Kidney (tissue), 14 donors: Measurements from ENCODE around the gene HMG20A. TPM values are rescaled to one million over a fixed set of nuclear protein-coding genes. Genes with fewer than 3 reads are reported as not detected.

Experiments used
- DNase-seq, 5 donors: peaks; one replicate each; pipeline ENCODE4 v3.0.0-alpha.2; 2013 to 2020
- FAIRE-seq: peaks from 2 replicates; lab custom pipeline; 2012; peaks lifted over from hg19 to GRCh38; lab: Jason Lieb, UNC
- H3K27ac ChIP-seq, 2 donors: one replicate each; pipeline ENCODE4 v1.7.0; 2013; ENCODE audit warnings: low read depth in 2 of 2, low read length in 2 of 2, inconsistent platforms in 1 of 2
- H3K27me3 ChIP-seq: one replicate; pipeline ENCODE4 v1.7.1; 2013; ENCODE audit warnings: low read length, inconsistent platforms; ENCODE audit not compliant: control insufficient read depth, insufficient read depth
- H3K36me3 ChIP-seq, 3 donors: one replicate each; pipeline versions ENCODE4 v1.7.0 to v1.7.1; 2013; ENCODE audit warnings: low read length in 3 of 3, control low read depth in 1 of 3, inconsistent platforms in 1 of 3; ENCODE audit not compliant: insufficient read depth in 3 of 3, control insufficient read depth in 2 of 3
- H3K4me1 ChIP-seq, 3 donors: one replicate each; pipeline versions ENCODE4 v1.7.0 to v1.7.1; 2013; ENCODE audit warnings: low read length in 3 of 3, inconsistent platforms in 1 of 3, low read depth in 1 of 3; ENCODE audit not compliant: control insufficient read depth in 2 of 3, insufficient read depth in 2 of 3
- H3K4me3 ChIP-seq, 3 donors: one replicate each; pipeline versions ENCODE4 v1.7.0 to v1.8.1; 2013; ENCODE audit warnings: low read length in 3 of 3, control low read depth in 1 of 3, inconsistent platforms in 1 of 3
- H3K9ac ChIP-seq, 3 donors: one replicate each; pipeline versions ENCODE4 v1.7.0 to v1.7.1; 2013; ENCODE audit warnings: low read length in 3 of 3, control low read depth in 1 of 3, inconsistent platforms in 1 of 3
- H3K9me3 ChIP-seq, 3 donors: one replicate each; pipeline versions ENCODE4 v1.7.0 to v1.7.1; 2013; ENCODE audit warnings: low read length in 3 of 3, control low read depth in 1 of 3, inconsistent platforms in 1 of 3; ENCODE audit not compliant: control insufficient read depth in 2 of 3, insufficient read depth in 1 of 3
- CTCF ChIP-seq: IDR thresholded peaks from 3 replicates; pipeline ENCODE4 v1.5.1; 2012; ENCODE audit warnings: mild to moderate bottlenecking, moderate library complexity, borderline replicate concordance; ENCODE audit not compliant: insufficient read depth; ENCODE audit errors: extremely low read depth
- intact Hi-C: fragments of 100-400 bp; cut with DNase I; formaldehyde crosslinking; loops from one replicate; pipeline ENCODE4 v1.11.1; 2022
- polyA plus RNA-seq: library from polyadenylated mRNA; stranded (reverse); fragments of 350-450 nt; fragmentation: Illumina TruSeq; extraction: RNeasy Lipid Tissue Mini Kit (QIAGEN cat#74804); gene quantifications from one replicate; pipeline ENCODE4 v1.2.3, GENCODE V29; 2014; ENCODE audit warnings: low read depth, low replicate concordance; ENCODE audit not compliant: insufficient read depth
- total RNA-seq: library from RNA; stranded (reverse); fragmentation: NEBNext Ultra II Directional; extraction: Animal tissue kit (Norgen Biotek cat#: 25700); gene quantifications from one replicate; pipeline ENCODE4 v1.2.1, GENCODE V29; 2021
- donor health status: control.
- donor health status: control.
- donor health status: control.
- donor health status: control.
- donor health status: control.
- donor health status: DM: yes; HTN: yes; CAD: no.
- donor health status: Normal renal cell carcinoma (clear cell type).

Gene HMG20A
- total and polyA plus RNA-seq, 2 donors from 2014 or later = 16.8 to 38.7 TPM

GRCh38 chr15:77497110-77497737 lies 76.5 kb downstream of the HMG20A start:
- no peaks in the 10 kb centered on the region for H3K27me3 ChIP-seq
- intact Hi-C loops = loop anchor here (10.0 kb wide), 1 partner anchor 312 kb away; no protein-coding TSS in a partner anchor
- no peaks in the 10 kb centered on the region for H3K36me3 ChIP-seq
- peaks cover 2 to 23% (median 22%) of the 10 kb centered on the region in 3 donors for H3K4me1 ChIP-seq
- peak overlapping the region in 1 of 3 donors; percentile 33 for H3K4me3 ChIP-seq
- DNase-seq = peak in 1 of 5 donors; percentile 61
- TF ChIP-seq CTCF = no peak
- no peaks in the 10 kb centered on the region for H3K9me3 ChIP-seq
- peak overlapping the region; percentile 67 to 71 for H3K27ac ChIP-seq
- H3K9ac ChIP-seq = peak overlapping the region in 1 of 3 donors; percentile 4
- FAIRE-seq = no peak

- Histone ChIP-seq H3K36me3 (no peaks in the 10 kb centered on the region), H3K27me3 (no peaks in the 10 kb centered on the region), H3K4me3 (no peak overlapping the region), H3K4me1 (peaks cover 2 to 23% (median 22%) of the 10 kb centered on the region in 3 donors), H3K9me3 (no peaks in the 10 kb centered on the region), H3K9ac (no peak overlapping the region), H3K27ac (no peak overlapping the region)
- intact Hi-C loops = loop anchor here (10.0 kb wide), 1 partner anchor 313 kb away; no protein-coding TSS in a partner anchor
- peak in 4 of 5 donors; percentile 58 to 81 (median 63) for DNase-seq
- FAIRE-seq = no peak
- TF ChIP-seq CTCF = no peak
These were observed 77.3 kb downstream of the HMG20A start for GRCh38 chr15:77497942-77498361.

GRCh38 chr15:77499087-77499760 lies 78.5 kb downstream of the HMG20A start:
- Histone ChIP-seq H3K27ac (no peak overlapping the region), H3K36me3 (no peaks in the 10 kb centered on the region), H3K27me3 (no peaks in the 10 kb centered on the region), H3K4me1 (peaks cover under 1 to 23% (median 22%) of the 10 kb centered on the region in 3 donors), H3K9me3 (no peaks in the 10 kb centered on the region), H3K4me3 (no peak overlapping the region), H3K9ac (peak overlapping the region in 1 of 3 donors; percentile 4)
- peak in 4 of 5 donors; percentile 58 to 88 (median 70) for DNase-seq
- no peak for TF ChIP-seq CTCF
- intact Hi-C loops = loop anchor here (10.0 kb wide), 1 partner anchor 314 kb away; no protein-coding TSS in a partner anchor
- FAIRE-seq = no peak
